ENCODE results near the gene AP3S1.

DNA sequence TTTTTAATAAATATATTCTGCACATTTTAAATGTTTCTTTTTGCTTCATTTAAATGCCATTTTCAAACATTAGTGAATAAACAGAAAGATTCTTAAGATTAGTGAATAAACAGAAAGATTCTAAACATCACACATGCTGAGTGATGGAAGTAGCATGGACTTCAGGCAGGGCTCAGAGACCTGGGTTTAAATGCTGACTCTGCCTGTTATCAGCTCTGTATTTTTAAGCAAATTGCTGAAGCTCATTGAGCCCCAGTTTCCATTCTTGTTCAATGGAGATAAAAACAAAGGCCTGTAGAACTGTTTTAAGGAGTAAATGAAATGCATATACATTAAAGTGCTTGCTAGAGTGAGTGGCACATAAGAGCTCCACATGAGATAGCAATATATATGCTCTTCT, 112.4 kb downstream of the AP3S1 start:
- TF ChIP-seq YY1 (IDR thresholded peaks at IDR 0.05; ENCODE audit: insufficient read depth, insufficient read length) (no peak), ZNF274 (IDR thresholded peaks at IDR 0.05; ENCODE audit: low read depth, low read length) (no peak)
